Endometrial microvascular endothelial cells (primary cell): ENCODE data around the gene CD200R1L. TPM values are rescaled to one million over a fixed set of nuclear protein-coding genes. Genes with fewer than 3 reads are reported as not detected.

Experiments used
- in situ Hi-C: cut with HindIII; loops from 2 replicates; pipeline ENCODE4 v1.10.0; 2017; ENCODE audit warnings: low sequenced_read_pairs, low pct_unique_long_range_greater_than_20kb; ENCODE audit errors: inconsistent ontology term
- total RNA-seq: library from RNA; depleted of rRNA; stranded (reverse); fragments of >200 nt; gene quantifications from one replicate; pipeline ENCODE4 v1.2.3, GENCODE V29; 2015; ENCODE audit errors: inconsistent ontology term

The CD200R1L gene
- total RNA-seq, 1 donor from 2014 or later, result not detected

GRCh38 chr3:112799946-112800345 is 46.7 kb downstream of the CD200R1L start:
- in situ Hi-C loops, result no loop called here

- in situ Hi-C loops, result no loop called here
Observed at GRCh38 chr3:112794622-112795172, 52.0 kb downstream of the CD200R1L start.

GRCh38 chr3:112793326-112794081 is 53.2 kb downstream of the CD200R1L start:
- in situ Hi-C loops, result no loop called here

GRCh38 chr3:112791736-112792135 is 54.9 kb downstream of the CD200R1L start:
- in situ Hi-C loops, result no loop called here

- in situ Hi-C loops, result no loop called here
Observed at GRCh38 chr3:112789787-112790186, 56.9 kb downstream of the CD200R1L start.

- in situ Hi-C loops, result no loop called here
Observed at GRCh38 chr3:112786881-112787579, 59.6 kb downstream of the CD200R1L start.

GRCh38 chr3:112786002-112786590 is 60.6 kb downstream of the CD200R1L start:
- in situ Hi-C loops, result no loop called here

GRCh38 chr3:112785321-112786001 is 61.2 kb downstream of the CD200R1L start:
- in situ Hi-C loops, result no loop called here

GRCh38 chr3:112782491-112782890 is 64.2 kb downstream of the CD200R1L start:
- in situ Hi-C loops, result no loop called here

GRCh38 chr3:112781599-112781998 is 65.1 kb downstream of the CD200R1L start:
- in situ Hi-C loops, result no loop called here

GRCh38 chr3:112779558-112780480 is 66.8 kb downstream of the CD200R1L start:
- in situ Hi-C loops, result no loop called here

- in situ Hi-C loops, result no loop called here
Observed at GRCh38 chr3:112779011-112779410, 67.7 kb downstream of the CD200R1L start.

GRCh38 chr3:112778353-112778948 is 68.2 kb downstream of the CD200R1L start:
- in situ Hi-C loops, result no loop called here

- in situ Hi-C loops, result no loop called here
Observed at GRCh38 chr3:112777811-112778210, 68.9 kb downstream of the CD200R1L start.

GRCh38 chr3:112776836-112777235 is 69.8 kb downstream of the CD200R1L start:
- in situ Hi-C loops, result no loop called here

GRCh38 chr3:112776000-112776399 is 70.7 kb downstream of the CD200R1L start:
- in situ Hi-C loops, result no loop called here

GRCh38 chr3:112775011-112775742 is 71.5 kb downstream of the CD200R1L start:
- in situ Hi-C loops, result no loop called here
